ENCODE data around the gene ADORA2A. TPM values are rescaled to one million over a fixed set of nuclear protein-coding genes. Genes with fewer than 3 reads are reported as not detected.

Gene ADORA2A
- total RNA-seq, 1 experiment from 2014 or later: 0.96 TPM

GRCh38 chr22:24444251-24444650, 16.9 kb downstream of the ADORA2A start:
- no peaks in the 10 kb centered on the region for H3K4me1 Mint-ChIP-seq (ENCODE audit: insufficient read depth, unreplicated experiment)
- no peaks in the 10 kb centered on the region for H3K9me3 Mint-ChIP-seq (ENCODE audit: unreplicated experiment)
- CTCF ChIA-PET: no interaction called here
- no peak overlapping the region for H3K4me3 Mint-ChIP-seq (ENCODE audit: unreplicated experiment)
- BruUV-seq (replicated peaks): no TSS peak
- TF ChIP-seq, protein P1, sequence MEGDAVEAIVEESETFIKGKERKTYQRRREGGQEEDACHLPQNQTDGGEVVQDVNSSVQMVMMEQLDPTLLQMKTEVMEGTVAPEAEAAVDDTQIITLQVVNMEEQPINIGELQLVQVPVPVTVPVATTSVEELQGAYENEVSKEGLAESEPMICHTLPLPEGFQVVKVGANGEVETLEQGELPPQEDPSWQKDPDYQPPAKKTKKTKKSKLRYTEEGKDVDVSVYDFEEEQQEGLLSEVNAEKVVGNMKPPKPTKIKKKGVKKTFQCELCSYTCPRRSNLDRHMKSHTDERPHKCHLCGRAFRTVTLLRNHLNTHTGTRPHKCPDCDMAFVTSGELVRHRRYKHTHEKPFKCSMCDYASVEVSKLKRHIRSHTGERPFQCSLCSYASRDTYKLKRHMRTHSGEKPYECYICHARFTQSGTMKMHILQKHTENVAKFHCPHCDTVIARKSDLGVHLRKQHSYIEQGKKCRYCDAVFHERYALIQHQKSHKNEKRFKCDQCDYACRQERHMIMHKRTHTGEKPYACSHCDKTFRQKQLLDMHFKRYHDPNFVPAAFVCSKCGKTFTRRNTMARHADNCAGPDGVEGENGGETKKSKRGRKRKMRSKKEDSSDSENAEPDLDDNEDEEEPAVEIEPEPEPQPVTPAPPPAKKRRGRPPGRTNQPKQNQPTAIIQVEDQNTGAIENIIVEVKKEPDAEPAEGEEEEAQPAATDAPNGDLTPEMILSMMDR (IDR thresholded peaks at IDR 0.05; ENCODE audit: unreplicated experiment): no peak
- POLR2A ChIA-PET: no interaction called here
- intact Hi-C loops (cut with micrococcal nuclease): no loop called here
- no peak overlapping the region for H3K27ac Mint-ChIP-seq (ENCODE audit: low read depth, unreplicated experiment)
- H3K27me3 Mint-ChIP-seq (ENCODE audit: insufficient read depth, unreplicated experiment): no peaks in the 10 kb centered on the region
- no peaks in the 10 kb centered on the region for H3K36me3 Mint-ChIP-seq (ENCODE audit: insufficient read depth, unreplicated experiment)
- DNase-seq (ENCODE audit: unreplicated experiment): no peak

- BruUV-seq (replicated peaks): no TSS peak
- H3K4me3 Mint-ChIP-seq (ENCODE audit: unreplicated experiment): no peak overlapping the region
- no peak overlapping the region for H3K27ac Mint-ChIP-seq (ENCODE audit: low read depth, unreplicated experiment)
- H3K4me1 Mint-ChIP-seq (ENCODE audit: insufficient read depth, unreplicated experiment): no peaks in the 10 kb centered on the region
- POLR2A ChIA-PET: no interaction called here
- no peaks in the 10 kb centered on the region for H3K36me3 Mint-ChIP-seq (ENCODE audit: insufficient read depth, unreplicated experiment)
- H3K9me3 Mint-ChIP-seq (ENCODE audit: unreplicated experiment): no peaks in the 10 kb centered on the region
- DNase-seq (ENCODE audit: unreplicated experiment): no peak
- intact Hi-C loops (cut with micrococcal nuclease): no loop called here
- CTCF ChIA-PET: interaction anchor here (0.7 kb wide), 1 partner anchor 36 kb away, joined by 3 read pairs; no protein-coding TSS in a partner anchor
- TF ChIP-seq, protein P1 (IDR thresholded peaks at IDR 0.05; ENCODE audit: unreplicated experiment): no peak
- H3K27me3 Mint-ChIP-seq (ENCODE audit: insufficient read depth, unreplicated experiment): no peaks in the 10 kb centered on the region
Measured at GRCh38 chr22:24444729-24445466, 17.5 kb downstream of the ADORA2A start.

DNA sequence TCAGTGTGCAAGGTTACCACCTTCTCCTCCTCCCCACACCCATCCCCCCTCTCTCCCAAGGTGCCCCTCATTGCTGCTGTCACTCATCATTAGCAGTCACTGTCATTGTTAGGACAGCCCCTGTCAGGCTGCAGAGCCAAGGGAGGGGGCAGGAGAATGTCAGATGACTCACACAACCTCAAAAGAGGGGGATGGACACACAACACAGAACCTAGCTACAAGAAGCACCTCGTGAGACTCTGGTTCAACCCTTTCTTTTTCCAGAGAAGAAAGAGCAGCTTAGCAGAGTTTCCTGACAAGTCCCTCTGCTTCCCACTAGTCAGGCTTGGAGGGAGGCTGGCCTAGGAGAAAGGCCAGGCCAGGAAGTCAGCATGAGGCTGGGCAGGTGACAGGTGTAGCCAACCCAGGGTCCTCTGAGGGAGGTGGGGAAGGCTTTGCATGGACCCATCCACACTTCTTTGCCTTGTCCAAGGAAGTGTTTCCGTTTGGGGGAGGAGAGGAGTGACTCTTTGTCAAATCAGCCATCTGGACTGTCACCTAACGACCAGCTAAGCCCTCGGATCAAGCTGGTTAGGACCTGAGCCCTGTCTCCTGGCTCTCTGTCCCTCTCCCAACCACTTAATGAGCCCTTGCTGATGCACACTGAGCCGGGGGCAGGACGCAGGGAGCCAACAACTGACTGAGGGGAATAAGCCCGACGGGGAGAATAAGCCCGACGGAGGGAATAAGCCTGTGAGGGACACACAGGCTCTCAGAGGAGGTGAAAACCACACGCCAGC, 18.3 kb downstream of the ADORA2A start:
- H3K9me3 Mint-ChIP-seq (ENCODE audit: unreplicated experiment): no peaks in the 10 kb centered on the region
- POLR2A ChIA-PET: no interaction called here
- no peaks in the 10 kb centered on the region for H3K27me3 Mint-ChIP-seq (ENCODE audit: insufficient read depth, unreplicated experiment)
- H3K4me3 Mint-ChIP-seq (ENCODE audit: unreplicated experiment): no peak overlapping the region
- no peak for DNase-seq (ENCODE audit: unreplicated experiment)
- TF ChIP-seq, protein P1 (IDR thresholded peaks at IDR 0.05; ENCODE audit: unreplicated experiment): no peak
- no peaks in the 10 kb centered on the region for H3K36me3 Mint-ChIP-seq (ENCODE audit: insufficient read depth, unreplicated experiment)
- H3K27ac Mint-ChIP-seq (ENCODE audit: low read depth, unreplicated experiment): no peak overlapping the region
- no peaks in the 10 kb centered on the region for H3K4me1 Mint-ChIP-seq (ENCODE audit: insufficient read depth, unreplicated experiment)
- no TSS peak for BruUV-seq (replicated peaks)
- intact Hi-C loops (cut with micrococcal nuclease): no loop called here
- CTCF ChIA-PET: interaction anchor here (0.7 kb wide), 2 partner anchors 36 to 198 kb away, joined by 3 read pairs; no protein-coding TSS in a partner anchor

DNA sequence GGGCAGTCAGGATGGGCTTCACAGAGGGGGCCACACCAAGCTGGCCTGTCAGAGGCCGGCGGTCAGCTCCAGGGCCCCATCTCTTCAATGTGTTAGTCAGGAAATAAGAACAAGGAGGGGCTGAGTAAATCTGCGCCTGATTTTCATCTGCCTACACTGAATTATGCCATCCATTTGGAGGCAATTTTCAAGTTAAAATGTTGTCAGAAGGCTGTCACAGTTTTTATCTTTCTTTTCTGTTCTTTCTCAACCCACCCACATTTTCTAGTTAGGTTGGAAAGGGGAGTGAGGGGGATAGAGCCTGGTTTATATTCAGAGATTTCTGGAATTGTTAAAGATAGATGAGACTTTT, 18.8 kb downstream of the ADORA2A start:
- ChIA-PET CTCF (interaction anchor here (0.7 kb wide), 1 partner anchor 199 kb away, joined by 3 read pairs; no protein-coding TSS in a partner anchor), POLR2A (no interaction called here)
- Mint-ChIP-seq H3K27me3 (ENCODE audit: insufficient read depth, unreplicated experiment) (no peaks in the 10 kb centered on the region), H3K9me3 (ENCODE audit: unreplicated experiment) (no peaks in the 10 kb centered on the region), H3K27ac (ENCODE audit: low read depth, unreplicated experiment) (no peak overlapping the region), H3K36me3 (ENCODE audit: insufficient read depth, unreplicated experiment) (no peaks in the 10 kb centered on the region), H3K4me1 (ENCODE audit: insufficient read depth, unreplicated experiment) (no peaks in the 10 kb centered on the region), H3K4me3 (ENCODE audit: unreplicated experiment) (no peak overlapping the region)
- intact Hi-C loops (cut with micrococcal nuclease): no loop called here
- BruUV-seq (replicated peaks): no TSS peak
- TF ChIP-seq, protein P1 (IDR thresholded peaks at IDR 0.05; ENCODE audit: unreplicated experiment): no peak
- DNase-seq (ENCODE audit: unreplicated experiment): no peak
